HG02884 (cell line): ENCODE results near the gene CHAF1A.

Source experiments
- ATAC-seq: cut with Tn5 transposase; IDR thresholded peaks from one replicate; pipeline ENCODE4 v1.9.1; 2021; ENCODE audit warnings: mild to moderate bottlenecking, moderate library complexity; ENCODE audit not compliant: unreplicated experiment

Gene CHAF1A

GRCh38 chr19:4402171-4403004 is at the start of gene CHAF1A:
CHAF1A (plus strand) TSS chr19:4402640; CDS start chr19:4402763, 123 bp downstream.
- ATAC-seq: peak; percentile 64

DNA sequence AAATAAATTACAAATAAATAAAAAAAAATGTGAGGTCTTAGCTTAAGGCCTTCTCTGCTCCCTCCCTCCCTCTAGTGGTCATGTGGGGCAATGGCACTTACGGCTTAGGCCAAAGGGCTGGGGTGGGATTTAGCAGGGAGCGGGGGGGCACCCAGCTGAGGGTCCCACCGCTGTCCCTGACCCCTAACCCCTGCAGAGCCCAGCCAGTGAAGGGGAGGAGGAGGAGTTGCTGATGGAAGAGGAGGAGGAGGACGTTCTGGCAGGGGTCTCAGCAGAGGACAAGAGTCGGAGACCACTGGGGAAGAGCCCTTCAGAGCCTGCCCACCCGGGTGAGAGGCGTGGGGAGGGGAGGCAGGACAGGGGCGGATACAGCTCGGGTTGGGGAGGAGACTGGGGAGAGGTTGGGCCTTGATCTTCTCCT is 49.7 kb upstream of the CHAF1A start:
- ATAC-seq: no peak

GRCh38 chr19:4354282-4354681 is 48.2 kb upstream of the CHAF1A start:
- no peak for ATAC-seq

DNA sequence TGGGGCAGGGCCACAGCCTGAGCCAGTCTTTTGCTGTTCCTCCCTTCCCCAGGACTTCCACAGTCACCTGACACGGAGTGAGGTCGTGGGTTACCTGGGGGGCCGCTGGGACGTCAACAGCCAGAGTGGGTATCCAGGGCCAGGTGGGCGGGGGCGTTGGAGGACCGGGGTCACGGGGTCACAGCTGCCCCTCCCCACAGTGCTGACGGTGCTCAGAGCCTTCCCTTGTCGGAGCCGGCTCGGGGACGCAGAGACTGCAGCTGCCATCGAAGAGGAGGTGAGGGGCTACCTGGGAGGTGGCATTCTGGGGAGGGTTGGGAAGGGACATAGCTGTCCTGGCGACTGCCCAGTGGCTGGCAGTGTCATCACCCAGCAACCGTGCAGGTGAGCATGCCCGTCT is 47.5 kb upstream of the CHAF1A start:
- ATAC-seq: no peak

DNA sequence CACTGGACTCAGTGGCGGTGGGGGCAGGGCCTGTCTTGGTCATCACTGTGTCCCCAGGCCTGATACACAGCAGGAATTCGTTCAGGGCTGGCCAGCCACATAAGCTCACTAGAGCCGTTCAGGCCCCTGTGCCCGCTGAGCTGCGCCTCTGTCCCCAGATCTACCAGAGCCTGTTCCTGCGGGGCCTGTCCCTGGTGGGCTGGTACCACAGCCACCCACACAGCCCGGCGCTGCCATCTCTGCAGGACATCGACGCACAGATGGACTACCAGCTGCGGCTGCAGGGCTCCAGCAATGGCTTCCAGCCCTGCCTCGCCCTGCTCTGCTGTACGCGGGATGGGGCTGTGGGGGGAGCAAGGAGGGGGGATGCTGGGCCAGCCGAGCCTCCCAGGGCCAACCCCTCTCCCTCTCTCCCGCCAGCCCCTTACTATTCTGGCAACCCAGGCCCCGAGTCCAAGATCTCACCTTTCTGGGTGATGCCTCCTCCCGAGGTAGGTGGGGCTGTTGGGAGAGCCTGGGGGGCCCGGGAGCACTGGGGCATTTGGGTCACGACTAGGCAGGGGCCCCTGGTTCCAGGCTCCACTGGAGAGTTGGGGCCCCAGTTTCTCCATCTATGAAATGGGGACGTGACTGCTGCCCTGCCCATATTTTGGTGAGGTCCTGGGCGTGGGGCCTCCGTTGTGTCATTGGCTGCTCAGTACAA is 45.2 kb upstream of the CHAF1A start:
- ATAC-seq: no peak

GRCh38 chr19:4357921-4358326 is 44.5 kb upstream of the CHAF1A start:
- no peak for ATAC-seq

DNA sequence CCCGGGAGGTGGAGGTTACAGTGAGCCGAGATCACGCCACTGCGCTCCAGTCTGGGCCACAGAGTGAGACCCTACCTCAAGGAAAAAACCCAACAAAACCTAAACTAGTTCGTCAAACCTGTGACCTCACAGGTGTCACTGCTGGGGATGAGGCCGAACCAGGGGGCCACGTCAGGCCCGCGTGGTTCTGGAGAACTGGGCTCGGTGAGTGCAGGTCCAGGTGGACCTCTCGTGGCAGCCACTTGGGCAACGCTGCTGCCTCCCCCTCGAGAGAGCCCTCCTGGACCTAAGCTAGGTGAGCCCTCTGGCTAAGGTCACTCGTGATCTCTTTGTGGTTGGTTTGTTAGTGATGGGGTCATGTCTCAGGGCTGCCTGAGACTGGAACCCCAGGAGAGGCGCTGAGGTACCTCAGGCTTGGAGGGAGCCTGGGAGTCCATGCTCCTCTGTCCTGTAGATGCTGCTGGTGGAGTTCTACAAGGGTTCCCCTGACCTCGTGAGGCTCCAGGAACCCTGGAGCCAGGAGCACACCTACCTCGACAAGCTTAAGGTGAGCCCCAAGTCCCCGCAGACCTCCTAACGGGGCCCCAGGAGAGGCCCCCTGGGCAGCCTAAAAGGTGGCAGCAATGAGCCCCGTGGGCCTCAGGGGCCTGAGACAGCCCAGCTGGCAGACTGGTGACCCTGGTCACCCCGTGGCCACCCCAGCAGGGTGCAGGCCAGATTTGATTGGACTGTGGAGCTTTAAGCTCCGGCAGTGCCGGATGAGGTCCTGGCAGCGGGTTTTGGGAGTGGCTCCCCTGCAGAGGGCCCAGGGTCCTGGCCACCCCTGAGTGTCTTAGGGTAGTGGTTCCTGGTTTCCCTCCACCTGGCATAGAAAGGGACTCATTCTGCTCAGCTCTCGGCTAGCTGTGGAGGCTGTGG is 43.5 kb upstream of the CHAF1A start:
- no peak for ATAC-seq

GRCh38 chr19:4359627-4360000 is 42.8 kb upstream of the CHAF1A start:
- ATAC-seq: no peak

DNA sequence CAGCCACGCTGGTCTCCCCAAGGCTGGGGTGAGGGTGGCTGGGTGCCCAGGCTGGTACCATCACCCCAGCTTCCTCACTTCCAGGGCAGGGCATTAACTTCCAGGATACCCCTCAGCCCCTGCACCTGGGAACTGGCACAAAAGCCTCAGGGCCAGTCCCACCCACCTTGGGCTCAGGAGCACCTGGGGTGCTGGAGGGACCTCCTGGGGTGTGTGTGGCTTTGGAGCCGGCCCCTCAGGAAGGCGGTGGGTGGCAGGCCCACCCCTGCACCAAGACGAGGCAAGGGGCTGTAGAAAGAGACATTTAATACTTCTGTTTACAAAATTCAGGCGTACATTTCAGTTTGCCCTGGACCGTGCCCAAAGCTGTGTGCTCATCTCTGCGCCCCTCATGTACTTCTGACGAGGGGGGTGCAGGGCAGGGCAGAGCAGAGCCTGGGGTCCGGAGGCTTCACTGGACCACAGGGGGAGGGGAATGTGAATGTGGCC is 42.3 kb upstream of the CHAF1A start:
- ATAC-seq: no peak

- no peak for ATAC-seq
These were observed 41.7 kb upstream of the CHAF1A start for GRCh38 chr19:4360641-4361151.

DNA sequence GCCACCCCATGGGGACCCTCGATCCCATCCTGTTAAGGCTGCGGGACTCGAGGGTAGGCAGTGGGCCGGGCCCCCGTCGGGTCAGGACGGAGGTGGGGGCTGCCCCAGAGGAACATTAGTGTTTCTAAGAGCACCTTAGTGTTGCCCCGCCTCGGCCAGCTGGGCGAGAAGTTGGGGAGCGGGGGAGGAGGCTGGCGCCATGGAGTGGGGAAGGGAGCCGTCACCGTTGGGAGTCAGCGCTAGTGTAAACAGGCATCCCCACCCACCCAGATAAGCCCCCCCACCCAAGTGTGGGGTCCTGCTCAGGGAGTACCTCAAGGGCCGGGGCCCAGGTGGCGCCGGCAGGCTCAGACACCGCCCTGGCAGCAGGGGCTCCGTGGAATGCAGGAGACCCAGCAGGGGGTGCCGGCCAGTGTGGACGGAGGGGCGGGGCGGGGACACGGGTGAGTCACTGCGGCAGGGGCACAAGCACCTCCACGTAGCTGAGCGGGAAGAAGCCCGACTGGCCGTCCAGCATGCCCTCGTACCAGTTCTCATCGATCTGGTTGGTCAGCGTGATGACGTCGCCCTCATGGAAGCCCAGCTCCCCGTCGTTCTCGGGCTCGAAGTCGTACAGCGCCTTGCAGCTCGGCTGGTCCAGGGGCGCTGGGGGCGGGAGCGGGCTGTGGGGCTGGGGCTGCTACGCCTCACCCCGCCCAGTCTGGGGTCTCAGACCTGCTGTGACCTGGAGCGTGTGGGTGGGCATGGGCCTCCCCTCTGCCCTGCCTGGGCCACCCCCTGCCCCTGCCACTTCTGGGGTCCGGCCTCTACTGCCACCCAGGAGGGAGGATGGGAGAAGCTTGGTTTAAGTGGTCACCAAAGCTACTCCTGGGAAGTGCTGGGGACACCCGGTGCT is 41.0 kb upstream of the CHAF1A start:
- no peak for ATAC-seq

- ATAC-seq: no peak
These were observed 40.2 kb upstream of the CHAF1A start for GRCh38 chr19:4362101-4362828.

GRCh38 chr19:4362831-4363545 is 39.5 kb upstream of the CHAF1A start:
- no peak for ATAC-seq

DNA sequence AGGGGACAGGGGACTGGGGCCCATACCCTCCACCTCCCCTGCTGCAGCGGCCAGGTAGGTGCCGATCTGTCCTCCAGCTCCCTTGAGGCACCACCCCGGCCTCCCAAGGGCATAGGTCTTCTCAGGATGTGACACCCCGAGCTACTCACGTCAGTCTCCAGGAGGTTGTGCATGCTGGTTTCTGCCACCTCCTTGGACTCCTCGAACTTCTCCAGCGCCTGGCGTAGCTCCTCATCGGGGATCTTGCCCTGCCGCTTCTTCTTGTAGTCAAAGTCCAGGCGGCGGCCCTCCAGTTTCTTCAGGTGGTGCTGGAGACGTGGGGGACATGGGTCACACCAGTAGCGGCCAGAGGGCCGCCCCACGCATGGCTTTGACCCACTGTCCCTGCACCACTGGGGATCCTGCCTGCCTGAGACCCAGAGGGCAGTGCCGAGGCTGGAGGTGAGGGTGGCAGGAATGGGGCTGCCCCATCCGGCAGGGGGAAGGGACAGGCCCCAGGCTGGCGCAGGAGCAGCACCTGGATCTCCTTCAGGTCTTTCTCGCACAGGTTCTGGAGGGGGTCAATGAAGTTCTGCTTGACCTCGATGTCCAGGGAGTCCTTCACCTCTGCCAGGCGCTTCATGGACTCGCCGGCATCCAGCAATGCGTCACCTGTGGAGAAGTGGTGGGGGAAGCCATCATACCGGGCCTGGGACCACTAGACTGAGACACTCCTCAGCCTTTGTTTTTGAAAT is 38.7 kb upstream of the CHAF1A start:
- ATAC-seq: no peak

- ATAC-seq: no peak
These were observed 37.1 kb upstream of the CHAF1A start for GRCh38 chr19:4365341-4365740.

- ATAC-seq: no peak
These were observed 36.4 kb upstream of the CHAF1A start for GRCh38 chr19:4365791-4366665.
